Measurements from ENCODE around the gene OSBPL2.

OSBPL2 gene

DNA sequence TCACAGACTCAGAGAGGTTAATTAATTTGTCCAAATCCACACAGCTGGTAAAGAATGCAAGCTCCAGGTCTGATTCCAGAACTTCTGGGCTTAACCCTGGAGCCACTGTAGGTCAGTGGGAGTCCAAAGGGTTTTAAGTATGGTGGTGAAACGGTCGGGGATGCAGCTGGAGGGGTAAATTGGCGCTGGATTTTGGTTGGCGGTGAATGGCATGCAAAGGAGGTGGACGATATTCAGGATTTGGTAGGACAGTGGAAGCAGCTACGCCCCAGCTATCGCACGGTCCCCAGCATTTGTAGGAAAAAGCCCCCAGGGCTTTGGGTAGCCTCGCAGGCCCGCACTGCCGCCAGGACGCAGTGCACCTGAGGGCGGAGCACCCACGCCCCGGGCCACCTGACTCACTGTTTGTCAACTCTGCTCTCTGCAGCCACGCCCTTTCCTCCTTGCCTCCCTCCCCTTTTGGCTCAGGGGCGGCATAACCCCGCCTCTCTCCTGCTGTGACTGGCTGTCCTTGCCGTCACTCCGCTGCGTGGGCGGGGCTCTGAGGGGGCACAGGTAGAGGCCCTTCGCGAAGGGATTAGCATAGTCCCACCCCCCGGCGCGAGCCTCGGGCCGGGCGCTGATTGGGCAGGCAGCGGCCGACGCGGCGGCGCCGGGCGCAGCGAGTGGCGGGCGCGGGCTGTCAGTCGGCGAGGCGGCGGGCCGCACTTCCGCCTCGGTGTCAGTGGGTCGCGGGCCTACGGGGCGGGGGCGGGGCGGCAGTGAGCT is at the start of gene OSBPL2:
OSBPL2 (plus strand) TSS at position 721 of the 768 bp plus-strand sequence. CDS start 17,664 bp downstream, outside the sequence.
- DNase-seq, result peak; percentile 100

DNA sequence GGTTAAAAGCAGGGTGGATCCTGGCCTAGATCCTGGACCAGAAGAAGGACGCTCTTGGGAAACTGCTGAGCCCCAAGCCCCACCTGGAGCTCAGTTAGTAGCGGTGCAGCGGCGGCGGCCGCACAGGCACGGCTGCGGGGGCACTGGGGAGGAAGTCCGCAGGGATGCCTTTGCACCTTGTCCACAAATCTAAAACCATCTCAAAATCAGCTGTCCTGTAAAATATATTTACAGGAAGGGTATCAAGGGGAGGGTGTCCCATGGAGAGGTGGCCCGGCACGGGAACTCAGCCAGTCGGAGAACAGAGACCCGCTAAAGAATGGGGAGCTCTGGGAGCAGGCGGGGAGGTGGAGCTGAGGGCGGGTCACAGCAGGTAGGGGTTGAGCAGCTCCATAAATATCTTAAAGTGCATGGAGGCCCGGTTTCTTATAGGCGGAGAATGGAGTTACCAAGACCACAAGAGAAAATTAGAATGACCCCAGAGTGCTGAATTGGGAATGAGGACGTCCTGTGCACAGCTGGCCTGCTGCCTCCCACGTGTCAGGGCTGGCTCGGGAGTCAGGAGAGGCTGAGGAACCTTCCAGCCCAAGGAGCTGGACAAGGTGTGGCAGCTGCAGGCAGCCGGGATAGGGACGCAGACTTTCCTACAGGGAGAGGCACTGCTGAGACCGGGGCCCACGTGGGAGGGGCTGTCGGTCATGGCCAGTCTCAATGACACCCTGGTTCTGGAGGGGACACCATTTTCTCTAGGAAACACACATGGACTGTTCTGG is 47.5 kb upstream of the OSBPL2 start:
- DNase-seq, result no peak

DNA sequence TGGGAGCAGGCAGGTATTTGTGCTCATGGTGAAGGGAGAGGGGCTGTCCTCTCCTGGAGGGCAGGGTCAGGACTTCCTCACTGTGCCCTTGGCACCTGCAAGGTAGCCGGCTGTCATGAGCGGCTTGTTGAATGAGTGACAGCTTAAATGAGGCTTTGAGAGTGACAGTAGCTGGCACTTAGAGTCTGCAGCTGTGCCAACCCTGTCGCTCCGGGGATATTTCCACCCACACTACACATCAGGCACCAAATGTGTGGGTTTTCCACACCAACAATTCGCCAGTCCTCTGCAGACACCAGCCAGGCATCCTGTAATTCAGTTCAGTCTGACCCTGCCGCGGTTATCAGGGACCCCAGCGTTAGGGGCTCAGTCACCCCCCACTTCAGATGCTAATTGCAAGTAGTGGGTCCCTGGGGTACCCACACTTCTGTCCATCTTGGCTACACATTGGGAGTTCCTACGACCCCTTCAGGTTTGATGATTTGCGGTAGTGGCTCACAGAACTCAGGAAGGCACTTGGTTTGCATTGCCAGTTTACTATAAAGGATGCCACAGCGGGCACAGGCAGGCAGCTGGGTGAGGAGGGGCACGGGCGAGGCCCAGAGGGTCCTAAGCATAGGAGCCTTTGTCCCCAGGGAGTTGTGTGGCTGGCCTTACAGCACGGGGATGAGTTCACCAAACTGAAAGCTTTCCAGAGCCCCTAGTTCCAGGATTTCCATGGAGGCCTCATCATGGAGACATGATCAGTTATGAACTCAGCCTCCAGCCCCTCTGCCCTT is 46.4 kb upstream of the OSBPL2 start:
- DNase-seq, result no peak

DNA sequence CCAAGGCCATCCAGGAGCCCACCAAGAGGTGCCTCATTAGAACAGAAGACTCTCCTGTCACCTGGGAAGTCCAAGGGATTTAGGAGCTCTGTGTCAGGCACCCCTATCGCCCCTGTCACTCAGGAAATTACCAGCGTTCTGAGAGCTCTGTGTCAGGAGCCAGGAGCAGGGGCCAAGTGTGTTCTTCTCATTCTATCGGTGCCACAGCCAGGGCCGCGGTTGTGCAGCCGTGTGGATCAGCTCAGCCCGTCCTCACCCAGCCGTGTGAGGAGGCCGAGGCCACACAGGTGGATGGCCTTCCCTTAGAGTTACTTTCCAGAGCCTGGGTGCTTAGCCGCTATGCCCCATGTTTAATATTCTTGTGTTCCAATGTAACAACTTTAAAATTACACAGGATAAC is 45.7 kb upstream of the OSBPL2 start:
- no peak for DNase-seq

DNA sequence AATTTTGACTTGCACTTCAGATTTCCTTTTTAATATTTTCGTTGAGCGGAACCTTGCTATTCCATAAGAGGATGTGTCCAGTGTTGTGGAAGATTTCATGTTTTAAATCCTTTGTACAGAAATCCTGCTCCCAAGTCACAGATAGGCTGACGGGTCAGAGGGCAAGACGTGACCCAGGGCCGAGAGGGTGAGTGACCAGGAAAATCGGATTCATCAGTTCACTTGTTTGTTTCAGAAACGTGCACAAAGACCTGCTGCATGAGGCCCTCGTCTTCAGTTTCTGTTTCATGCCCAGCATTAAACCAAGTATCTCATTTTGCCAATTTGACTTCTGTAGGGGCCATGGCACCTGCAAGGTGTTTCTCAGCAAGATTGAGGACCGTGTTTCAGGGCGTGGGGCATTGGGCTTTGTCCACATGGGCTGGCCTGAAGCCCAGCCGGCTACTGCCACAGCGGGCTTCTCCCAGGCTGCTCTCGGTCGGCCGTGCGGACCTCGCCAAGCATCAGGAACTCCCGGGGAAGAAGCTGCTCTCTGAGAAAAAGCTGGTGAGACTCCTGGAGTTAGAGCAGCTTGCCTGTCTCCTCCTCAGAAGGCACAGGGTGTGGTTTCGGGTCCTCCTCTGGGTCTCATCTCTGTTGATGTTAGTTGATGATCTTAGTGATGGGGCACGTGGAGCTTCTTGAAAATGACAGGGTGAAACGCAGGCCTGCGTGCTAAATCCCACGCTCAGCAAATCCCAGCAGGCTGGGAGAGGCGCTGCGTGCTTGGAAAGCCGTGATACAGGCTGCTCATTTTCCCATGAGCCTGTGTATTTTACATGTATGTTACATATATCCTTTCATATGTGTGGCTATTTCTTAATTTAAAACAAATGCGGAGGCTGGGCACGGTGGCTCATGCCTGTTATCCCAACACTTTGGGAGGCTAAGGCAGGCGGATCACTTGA is 45.0 kb upstream of the OSBPL2 start:
- DNase-seq, result no peak

DNA sequence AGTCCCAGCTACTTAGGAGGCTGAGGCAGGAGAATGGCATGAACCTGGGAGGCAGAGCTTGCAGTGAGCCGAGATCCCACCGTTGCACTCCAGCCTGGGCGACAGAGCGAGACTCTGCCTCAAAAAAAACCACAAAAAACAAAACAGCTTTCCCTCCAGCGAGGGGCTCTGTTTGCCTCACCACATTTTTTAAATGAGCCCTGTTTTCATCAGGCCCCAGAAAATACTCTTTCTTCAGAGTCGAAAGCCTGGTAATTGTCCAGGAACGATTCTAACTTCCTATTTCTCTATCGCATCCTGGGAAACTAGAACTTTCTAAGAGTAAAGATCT is 43.3 kb upstream of the OSBPL2 start:
- no peak for DNase-seq

DNA sequence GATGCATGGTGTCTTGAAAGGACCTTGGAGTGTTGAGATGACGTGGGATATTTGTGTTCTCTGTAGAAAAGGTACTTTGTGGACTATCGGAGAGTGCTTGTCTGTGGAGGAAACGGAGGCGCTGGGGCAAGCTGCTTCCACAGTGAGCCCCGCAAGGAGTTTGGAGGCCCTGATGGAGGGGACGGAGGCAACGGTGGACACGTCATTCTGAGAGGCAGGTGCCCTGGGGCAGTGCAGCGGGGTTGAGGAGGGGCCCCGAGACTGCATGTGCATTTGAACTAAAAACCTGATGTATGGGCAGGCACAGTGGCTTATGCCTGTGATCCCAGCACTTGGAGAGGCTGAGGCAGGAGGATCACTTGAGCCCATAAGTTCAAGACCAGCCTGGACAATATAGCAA is 42.6 kb upstream of the OSBPL2 start:
- no peak for DNase-seq

DNA sequence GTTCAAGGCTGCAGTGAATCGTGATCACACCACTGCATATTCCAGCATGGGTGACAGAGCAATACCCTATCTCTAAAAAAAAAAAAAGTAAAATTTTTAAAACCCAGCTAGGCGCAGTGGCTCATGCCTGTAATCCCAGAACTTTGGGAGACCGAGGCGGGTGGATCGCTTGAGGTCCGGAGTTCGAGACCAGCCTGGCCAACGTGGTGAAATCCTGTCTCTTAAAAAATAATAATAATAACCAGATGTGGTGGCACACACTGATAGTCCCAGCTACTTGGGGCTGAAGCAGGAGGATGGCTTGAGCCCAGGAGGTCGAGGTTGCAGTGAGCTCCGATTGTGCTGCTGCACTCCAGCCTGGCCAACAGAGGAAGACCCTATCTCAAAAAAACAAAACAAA is 42.0 kb upstream of the OSBPL2 start:
- DNase-seq, result no peak

DNA sequence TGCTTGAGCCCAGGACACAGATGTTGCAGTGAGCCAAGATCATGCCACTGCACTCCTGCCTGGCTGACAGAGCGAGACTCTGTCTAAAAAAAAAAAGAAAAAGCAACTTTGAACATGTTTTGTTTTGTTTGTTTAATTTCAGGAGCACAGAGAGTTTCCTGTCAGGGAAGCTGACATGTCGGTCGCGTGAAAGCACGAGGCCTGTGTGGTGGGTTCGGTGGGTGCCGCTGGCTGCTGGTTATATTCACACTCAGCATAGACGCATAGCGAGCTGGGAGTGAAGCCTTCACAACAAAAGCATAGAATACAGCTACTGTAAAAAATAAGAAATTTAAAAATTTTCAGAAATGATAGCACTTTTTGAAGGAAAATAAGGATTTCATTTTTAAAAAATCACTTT is 41.0 kb upstream of the OSBPL2 start:
- DNase-seq, result no peak

DNA sequence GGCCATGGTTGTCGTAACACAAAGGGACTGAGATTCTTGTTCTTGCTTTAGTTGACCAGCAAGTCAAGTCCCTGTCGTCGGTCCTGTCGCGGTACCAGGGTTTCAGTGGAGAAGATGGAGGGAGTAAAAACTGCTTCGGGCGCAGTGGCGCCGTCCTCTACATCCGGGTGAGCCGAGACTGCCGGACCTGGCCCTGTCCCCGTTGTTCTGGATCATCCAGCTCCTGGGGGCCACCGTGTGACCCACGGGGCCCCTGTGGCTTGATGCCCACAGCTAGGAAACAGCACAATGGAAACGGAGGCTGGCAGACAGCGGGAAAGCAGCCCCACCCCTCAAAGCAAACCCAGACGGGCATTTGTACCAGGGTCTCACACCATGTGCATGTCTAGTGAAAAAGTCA is 40.5 kb upstream of the OSBPL2 start:
- DNase-seq, result no peak

DNA sequence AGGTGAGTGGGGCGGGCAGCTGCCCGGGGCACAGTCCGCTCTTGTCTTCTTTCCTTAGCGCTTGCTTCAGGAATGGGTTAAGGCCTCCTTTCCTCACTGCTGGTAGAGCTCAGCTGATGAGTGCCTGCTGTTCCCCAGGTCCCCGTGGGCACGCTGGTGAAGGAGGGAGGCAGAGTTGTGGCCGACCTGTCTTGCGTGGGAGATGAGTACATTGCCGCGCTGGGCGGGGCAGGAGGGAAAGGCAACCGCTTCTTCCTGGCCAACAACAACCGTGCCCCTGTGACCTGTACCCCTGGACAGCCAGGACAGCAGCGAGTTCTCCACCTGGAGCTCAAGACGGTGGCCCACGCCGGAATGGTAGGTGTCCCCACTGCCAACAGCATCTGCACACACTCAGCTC is 39.8 kb upstream of the OSBPL2 start:
- no peak for DNase-seq

DNA sequence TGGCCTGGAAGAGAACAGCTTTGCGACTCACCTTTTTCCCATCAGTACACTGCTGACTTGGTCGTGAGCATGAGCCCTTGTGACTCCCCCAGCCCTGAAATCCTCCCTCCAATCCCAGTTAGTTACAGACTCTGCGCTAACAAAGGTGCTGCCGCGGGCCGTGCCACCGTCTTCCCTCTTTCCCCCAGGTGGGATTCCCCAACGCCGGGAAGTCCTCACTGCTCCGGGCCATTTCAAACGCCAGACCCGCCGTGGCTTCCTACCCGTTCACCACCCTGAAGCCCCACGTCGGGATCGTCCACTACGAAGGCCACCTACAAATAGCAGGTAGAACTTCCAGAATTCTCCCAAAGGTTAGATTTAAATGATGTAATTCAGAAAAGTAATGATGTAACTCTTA is 39.4 kb upstream of the OSBPL2 start:
- DNase-seq, result no peak

DNA sequence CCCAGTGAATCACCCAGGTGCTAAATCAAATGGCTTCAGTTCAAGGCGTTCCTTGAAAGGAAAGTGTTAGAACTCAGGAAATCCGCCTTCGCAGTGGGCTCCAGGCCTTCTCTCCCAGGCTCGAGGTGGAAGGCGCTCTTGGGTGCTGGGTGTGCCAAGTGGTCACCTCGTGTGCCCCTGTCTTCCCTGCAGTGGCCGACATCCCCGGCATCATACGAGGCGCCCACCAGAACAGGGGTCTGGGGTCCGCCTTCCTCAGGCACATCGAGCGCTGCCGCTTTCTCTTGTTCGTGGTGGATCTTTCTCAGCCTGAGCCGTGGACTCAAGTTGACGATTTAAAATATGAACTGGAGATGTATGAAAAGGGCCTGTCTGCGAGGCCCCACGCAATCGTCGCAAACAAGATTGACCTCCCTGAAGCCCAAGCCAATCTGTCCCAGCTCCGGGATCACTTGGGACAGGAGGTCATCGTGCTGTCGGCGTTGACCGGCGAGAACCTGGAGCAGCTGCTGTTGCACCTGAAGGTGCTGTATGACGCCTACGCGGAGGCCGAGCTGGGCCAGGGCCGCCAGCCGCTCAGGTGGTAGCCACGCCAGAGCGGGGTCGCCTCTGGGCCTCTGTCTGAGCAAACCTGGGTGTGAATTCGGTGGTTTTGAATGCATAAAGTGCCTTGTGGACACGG is 37.7 kb upstream of the OSBPL2 start:
- no peak for DNase-seq

DNA sequence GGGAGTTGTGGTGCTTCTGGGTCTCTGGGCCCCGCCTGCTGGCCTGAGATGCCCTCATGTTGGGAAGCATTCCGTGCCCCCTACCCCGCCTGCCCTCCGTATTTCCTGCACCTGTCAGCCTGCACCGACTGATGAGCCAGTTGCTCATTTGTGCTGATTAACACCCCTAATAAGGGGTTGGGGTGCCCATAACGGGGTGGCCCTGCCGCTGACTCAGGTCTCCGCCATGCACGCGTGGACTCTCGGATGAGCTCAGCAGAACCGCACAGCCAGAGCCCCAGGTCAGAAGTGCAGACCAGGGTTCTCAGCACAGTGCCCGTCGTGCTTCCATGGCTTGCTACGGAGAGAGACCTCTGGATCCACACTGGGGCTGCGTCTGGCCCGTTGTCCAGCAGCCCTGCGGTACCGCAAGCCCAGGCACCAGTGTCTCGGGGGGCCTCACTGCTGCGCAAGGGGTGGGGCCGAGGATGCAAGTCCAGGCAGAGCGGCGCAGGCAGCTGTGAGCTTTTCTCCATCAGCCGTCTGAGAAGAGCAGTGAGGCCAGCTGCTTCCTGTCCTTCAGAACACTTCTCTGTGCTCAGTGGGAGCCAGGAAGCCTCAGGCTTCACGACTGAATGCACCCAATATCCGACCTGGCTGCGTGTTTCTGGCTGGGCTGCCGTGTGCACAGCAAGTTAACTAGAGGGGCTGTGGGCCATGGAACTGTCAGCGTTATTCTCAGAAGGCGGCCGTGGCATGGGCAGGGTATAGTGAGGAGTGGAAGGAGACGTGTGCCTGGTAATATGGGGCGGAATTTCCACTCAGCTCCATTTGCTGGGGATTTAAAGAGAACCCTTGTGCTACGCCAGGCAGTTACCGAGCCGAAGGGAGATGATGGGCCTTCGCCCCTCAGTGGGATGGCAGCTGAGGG is 36.9 kb upstream of the OSBPL2 start:
- DNase-seq, result no peak

DNA sequence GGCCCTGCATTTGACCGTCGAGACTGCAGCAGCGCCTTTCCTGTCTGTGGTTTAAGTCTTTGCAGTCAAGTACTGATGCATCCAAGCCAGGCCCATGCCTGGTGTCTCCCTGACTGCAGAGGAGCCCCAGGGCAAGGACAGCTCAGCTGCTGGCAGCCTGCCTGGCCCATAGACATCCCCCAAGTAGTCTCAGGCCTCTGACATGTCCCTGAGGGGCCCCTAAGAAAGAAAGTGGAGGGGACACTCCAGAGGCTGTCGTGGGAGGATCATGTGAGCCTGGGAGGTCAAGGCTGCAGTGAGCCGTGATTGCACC is 36.3 kb upstream of the OSBPL2 start:
- no peak for DNase-seq

DNA sequence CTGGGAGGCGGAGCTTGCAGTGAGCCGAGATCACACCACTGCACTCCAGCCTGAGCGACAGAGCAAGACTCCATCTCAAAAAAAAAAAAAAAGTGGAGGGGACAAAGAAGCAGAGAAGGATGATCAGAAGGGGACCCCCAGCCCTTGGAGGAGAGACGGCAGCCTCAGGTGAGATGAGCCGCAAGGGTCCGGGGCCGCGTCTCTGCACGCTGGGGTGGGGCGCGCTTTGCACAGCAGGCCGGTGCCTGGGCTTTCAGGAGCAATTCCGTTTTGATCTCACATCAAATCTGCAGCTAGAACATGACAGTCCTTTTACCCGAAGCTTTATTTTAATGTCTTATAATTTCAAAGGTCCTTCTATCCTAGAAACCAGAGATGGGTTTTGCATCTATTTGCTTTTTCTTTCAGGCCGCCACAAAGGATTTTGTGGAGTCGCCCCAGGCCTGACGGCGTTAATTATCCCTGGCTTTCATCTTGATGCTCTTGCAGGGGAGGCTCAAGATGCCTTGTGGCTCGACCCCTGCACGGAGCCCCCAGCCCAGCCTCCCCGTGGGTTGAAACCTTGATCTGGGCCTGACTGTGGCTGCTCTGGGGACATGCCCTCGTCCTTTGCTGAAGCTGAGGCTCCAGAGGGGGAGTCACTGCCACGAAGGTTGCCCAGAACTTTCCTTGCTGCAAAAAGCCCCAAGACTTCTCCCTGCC is 35.5 kb upstream of the OSBPL2 start:
- DNase-seq, result no peak

DNA sequence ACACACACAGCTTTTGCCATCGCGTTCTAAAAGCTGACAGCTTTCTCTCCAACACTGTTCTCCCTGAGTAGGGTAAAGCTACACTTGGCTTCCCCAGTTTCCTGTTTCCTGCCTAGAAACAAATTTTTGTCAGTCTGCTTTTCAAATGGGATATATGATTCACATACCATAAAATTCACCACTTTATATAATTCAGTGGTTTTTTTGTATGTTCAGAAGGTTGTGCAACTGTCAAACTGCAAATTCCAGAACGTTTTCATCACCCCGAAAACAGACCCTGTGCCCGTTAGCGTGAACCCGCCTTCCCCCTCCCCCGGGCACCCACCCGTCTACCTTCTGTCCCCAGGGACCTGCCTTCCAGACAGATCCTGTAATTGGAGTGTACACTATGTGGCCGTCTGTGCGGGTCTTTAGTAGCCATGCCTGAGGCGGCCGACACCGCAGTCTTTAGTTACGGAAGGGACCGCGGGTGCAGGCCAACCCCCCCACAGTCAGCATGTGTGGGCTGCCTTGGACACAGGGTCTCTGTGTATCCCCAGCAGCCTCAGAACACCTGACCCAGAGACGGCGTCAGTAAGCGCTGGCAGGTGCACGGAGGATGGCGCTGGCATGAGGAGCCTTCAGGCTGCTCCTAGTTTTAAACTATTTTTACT is 34.8 kb upstream of the OSBPL2 start:
- DNase-seq, result no peak

DNA sequence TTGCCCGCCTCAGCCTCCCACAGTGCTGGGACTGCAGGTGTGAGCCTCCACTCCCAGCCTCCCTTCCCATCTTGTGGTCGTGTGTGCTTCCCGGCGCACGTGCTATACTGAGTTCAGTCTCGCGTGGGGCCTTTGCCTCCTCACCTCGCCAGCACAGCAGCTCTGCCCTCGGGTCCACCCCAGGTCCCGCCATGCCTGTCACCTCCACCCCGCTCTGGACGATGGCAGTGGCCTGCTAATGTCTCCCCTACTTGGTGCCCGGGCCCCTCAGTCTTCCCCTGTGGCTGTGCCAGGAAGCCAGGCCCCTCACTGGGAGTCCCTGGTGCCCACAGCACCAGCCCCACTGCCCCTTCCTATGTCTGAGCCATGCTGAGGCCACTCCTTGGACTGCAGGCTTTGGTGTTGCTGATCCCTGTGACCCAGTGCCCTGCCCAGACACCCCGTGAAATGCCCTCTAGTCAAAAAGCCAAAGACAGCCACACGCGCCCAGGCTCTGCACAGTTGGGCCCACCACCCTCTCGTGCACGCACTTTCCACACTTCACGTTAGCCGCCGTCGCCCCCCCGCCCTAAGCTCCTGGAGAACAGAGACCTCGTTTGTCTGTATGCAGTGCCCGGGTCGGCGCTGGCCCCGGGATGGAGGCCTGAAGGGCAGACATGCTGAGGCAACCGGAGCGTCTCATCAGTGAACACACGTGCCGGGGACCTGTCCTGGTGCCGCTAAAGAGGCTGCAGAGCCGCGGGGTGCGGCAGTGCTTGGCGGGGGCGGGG is 32.5 kb upstream of the OSBPL2 start:
- DNase-seq, result no peak

DNA sequence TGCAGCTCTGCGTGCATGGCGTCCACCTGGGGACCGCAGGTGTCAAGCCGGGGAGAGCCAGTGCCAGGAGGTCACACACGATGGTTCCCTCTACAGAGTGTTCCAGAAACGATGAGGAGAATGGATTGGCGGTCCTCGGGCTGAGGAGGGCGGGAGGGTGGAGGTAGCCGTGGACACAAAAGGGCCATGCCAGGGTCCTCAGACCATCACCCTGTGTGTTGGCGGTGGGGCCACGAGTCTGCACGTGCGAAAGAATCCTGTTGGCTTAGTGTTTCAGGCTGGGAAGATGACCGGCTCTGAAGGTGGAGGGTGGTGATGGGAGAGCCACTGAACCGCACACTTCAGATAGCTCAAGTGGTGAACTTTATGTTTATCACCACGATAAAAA is 31.9 kb upstream of the OSBPL2 start:
- no peak for DNase-seq

Data from 8988T (cell line).